HG03039 (cell line): Measurements from ENCODE around the gene FNDC1.

ENCODE experiments used
- ATAC-seq: cut with Tn5 transposase; IDR thresholded peaks from one replicate; pipeline ENCODE4 v1.9.1; 2021; ENCODE audit warnings: mild to moderate bottlenecking, moderate library complexity; ENCODE audit not compliant: unreplicated experiment

The FNDC1 gene

GRCh38 chr6:159203304-159204005 is 34.3 kb downstream of the FNDC1 start:
- no peak for ATAC-seq

DNA sequence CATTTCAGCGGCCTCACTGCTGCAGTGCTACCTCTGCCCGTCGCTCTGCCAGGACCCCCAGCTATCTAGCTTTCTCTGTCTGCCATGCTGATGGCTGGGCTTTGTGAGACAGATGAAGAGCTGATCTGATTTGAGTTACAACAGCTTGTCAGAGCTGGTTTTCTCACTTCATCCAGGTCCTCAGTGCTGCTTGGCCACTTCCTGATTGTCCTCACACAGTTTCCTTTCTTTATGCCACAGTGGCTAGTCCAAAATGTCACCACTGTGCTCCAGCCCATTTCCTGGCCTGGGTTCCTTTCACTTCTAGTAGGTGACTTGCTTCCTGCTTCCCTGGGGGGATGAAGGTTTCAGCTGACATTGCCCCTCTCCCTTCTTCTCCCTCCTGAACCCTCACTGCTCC is 35.4 kb downstream of the FNDC1 start:
- ATAC-seq, result no peak

- ATAC-seq, result no peak
These were observed 42.8 kb downstream of the FNDC1 start for GRCh38 chr6:159212028-159212427.

GRCh38 chr6:159212525-159213280 is 43.5 kb downstream of the FNDC1 start:
- ATAC-seq, result no peak

- ATAC-seq, result no peak
These were observed 44.2 kb downstream of the FNDC1 start for GRCh38 chr6:159213405-159213804.

GRCh38 chr6:159214281-159214680 is 45.1 kb downstream of the FNDC1 start:
- no peak for ATAC-seq

DNA sequence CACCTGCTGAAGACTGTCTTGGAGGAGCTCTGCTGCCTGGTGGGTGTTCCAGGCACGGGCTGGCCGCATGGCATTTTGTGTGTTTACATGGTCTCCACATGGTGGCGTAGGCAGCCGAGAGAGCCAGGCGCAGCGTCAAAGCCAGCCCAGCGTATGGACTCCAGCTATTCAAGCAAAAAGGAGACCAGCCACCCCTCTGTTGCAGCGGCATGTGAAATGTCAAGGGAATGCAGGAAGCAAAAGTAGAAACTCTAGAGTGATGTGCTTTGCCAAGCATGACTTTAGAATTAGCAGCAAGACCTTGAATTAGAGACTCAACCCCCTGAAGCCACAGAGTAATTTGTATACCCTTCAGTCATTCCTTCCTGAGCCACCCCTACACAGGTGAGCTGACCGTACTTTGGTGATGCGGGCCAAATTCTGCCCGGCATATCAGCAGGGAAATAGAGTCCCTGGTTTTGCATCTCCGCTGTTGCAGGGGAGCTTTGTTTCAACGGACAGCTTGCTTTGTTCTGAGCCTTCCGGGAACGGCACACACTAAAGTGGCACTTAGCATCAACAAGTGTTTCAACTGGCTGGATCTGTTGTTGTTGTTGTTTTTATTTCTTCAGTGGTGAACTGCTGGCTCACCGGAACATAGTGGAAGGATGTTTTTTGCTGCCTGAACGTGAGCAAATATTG is 48.5 kb downstream of the FNDC1 start:
- ATAC-seq, result no peak

- no peak for ATAC-seq
These were observed 50.9 kb downstream of the FNDC1 start for GRCh38 chr6:159220093-159220492.

- ATAC-seq, result no peak
These were observed 52.4 kb downstream of the FNDC1 start for GRCh38 chr6:159221486-159222170.

- no peak for ATAC-seq
These were observed 55.3 kb downstream of the FNDC1 start for GRCh38 chr6:159224452-159224851.

- ATAC-seq, result no peak
These were observed 60.5 kb downstream of the FNDC1 start for GRCh38 chr6:159229651-159230051.

GRCh38 chr6:159232106-159232645 is 63.0 kb downstream of the FNDC1 start:
- ATAC-seq, result no peak

GRCh38 chr6:159232751-159233150 is 63.6 kb downstream of the FNDC1 start:
- ATAC-seq, result no peak

DNA sequence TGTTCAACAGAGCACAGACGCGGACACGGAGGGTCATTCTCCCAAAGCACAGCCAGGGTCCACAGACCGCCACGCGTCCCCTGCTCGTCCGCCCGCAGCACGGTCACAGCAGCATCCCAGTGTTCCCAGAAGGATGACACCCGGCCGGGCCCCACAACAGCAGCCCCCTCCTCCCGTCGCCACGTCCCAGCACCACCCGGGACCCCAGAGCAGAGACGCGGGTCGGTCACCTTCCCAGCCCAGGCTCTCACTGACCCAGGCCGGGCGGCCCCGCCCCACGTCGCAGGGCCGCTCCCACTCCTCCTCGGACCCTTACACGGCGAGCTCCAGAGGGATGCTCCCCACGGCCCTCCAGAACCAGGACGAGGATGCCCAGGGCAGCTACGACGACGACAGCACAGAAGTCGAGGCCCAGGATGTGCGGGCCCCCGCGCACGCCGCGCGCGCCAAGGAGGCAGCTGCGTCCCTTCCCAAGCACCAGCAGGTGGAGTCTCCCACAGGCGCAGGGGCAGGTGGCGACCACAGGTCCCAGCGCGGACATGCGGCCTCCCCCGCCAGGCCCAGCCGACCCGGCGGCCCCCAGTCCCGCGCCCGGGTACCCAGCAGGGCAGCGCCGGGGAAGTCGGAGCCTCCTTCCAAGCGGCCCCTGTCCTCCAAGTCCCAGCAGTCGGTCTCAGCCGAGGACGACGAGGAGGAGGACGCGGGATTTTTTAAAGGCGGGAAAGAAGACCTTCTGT is 64.3 kb downstream of the FNDC1 start:
- no peak for ATAC-seq

DNA sequence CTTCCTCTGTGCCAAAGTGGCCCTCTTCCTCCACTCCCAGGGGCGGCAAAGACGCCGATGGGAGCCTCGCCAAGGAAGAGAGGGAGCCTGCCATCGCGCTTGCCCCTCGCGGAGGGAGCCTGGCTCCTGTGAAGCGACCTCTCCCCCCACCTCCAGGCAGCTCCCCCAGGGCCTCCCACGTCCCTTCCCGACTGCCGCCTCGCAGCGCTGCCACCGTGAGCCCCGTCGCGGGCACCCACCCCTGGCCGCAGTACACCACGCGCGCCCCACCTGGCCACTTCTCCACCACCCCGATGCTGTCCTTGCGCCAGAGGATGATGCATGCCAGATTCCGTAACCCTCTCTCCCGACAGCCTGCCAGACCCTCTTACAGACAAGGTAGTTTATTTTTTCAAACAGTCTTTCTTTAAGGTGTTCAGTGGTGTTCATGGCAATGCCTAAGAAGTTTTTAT is 64.9 kb downstream of the FNDC1 start:
- ATAC-seq, result no peak

- no peak for ATAC-seq
These were observed 69.8 kb downstream of the FNDC1 start for GRCh38 chr6:159238920-159239558.

DNA sequence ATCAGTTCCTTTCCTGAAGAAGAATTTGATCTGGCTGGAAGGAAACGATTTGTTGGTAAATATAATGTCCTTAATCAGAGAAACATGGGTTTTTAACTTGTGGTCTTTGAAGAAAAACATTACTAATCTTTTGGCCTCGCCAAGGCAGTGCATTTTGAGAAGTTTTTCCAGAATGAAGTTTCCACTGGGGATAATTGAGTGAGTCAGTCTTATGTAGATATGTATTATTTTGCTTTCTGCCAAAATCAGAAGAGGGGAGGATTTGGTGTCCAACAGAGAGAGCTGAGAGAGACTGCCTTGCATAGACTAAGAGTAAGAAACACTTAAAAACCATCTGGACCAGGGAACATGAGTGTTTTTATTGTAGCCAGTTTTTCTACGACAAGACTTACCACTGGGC is 79.9 kb downstream of the FNDC1 start:
- ATAC-seq, result no peak

- no peak for ATAC-seq
These were observed 80.6 kb downstream of the FNDC1 start for GRCh38 chr6:159249752-159250151.

GRCh38 chr6:159250633-159251032 is 81.4 kb downstream of the FNDC1 start:
- ATAC-seq, result no peak
